Measurements from ENCODE around the gene BRD3OS. TPM values are rescaled to one million over a fixed set of nuclear protein-coding genes. Genes with fewer than 3 reads are reported as not detected.

Gene BRD3OS
- total and polyA plus RNA-seq, 2 of the 4 experiments (the other 2 are of a cell fraction) = 15.8 to 20.7 TPM

DNA sequence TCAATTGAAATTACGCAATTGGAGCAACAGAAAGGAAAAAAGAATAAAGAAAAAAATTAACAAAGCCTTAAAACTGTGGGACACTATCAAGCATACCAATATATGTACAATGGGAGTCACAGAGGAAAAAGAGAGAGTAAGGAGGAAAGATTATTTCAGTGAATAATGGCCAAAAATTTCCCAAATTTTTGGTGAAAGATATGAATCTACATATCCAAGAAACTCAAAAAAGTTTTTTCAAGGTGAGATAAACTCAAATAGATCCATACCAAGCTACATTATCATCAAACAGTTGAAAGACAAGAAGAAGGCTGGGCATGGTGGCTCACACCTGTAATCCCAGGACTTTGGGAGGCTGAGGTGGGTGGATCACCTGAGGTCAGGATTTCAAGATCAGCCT lies 51.4 kb downstream of the BRD3OS start:
- no peak for ATAC-seq (ENCODE audit: low read depth)
- Histone ChIP-seq H2BK15ac (ENCODE audit: low read depth, low read length) (no peak overlapping the region), H3K4me1 (ENCODE audit: control insufficient read depth, insufficient read depth, low read length) (no peaks in the 10 kb centered on the region), H2AK5ac (ENCODE audit: low read depth, low read length) (no peak overlapping the region), H4K91ac (ENCODE audit: insufficient read depth, low read depth, low read length) (no peak overlapping the region), H4K20me1 (ENCODE audit: insufficient read depth, low read length) (no peaks in the 10 kb centered on the region), H2BK120ac (ENCODE audit: low read depth, low read length) (no peak overlapping the region), H3K4ac (ENCODE audit: low read depth, low read length) (no peak overlapping the region), H3K23ac (ENCODE audit: low read depth, low read length) (no peak overlapping the region), H3K4me2 (ENCODE audit: low read depth, low read length) (no peak overlapping the region), H3K27ac (ENCODE audit: insufficient read depth, low read length) (no peak overlapping the region), H3K9me3 (ENCODE audit: control insufficient read depth, insufficient read depth, low read length) (peaks cover 14% of the 10 kb centered on the region), H2BK20ac (ENCODE audit: low read depth, low read length) (no peak overlapping the region), H4K5ac (ENCODE audit: low read depth, low read length) (no peak overlapping the region), H2AFZ (replicated peaks; ENCODE audit: low read length, poor library complexity) (no peak overlapping the region), H3K9me1 (ENCODE audit: insufficient read depth, low read length) (no peaks in the 10 kb centered on the region), H3K79me1 (ENCODE audit: low read depth in 1 of 2, low read length in 2 of 2) (no peaks in the 10 kb centered on the region), H3K4me3 (ENCODE audit: insufficient read depth, low read depth, low read length) (no peak overlapping the region), H3K9ac (ENCODE audit: low read depth, low read length) (no peak overlapping the region), H3K36me3 (ENCODE audit: control insufficient read depth, insufficient read depth, low read length) (no peaks in the 10 kb centered on the region), H3K14ac (replicated peaks; ENCODE audit: low read depth, low read length) (no peak overlapping the region), H2AK9ac (replicated peaks; ENCODE audit: low read depth, low read length, poor library complexity) (no peak overlapping the region), H3K18ac (ENCODE audit: low read depth, low read length) (no peak overlapping the region), H3K56ac (ENCODE audit: extremely low read depth, insufficient read depth, low read length) (no peak overlapping the region), H3K27me3 (ENCODE audit: control insufficient read depth, insufficient read depth, low read length) (peaks cover 15% of the 10 kb centered on the region), H2BK5ac (ENCODE audit: low read depth, low read length, poor library complexity, severe bottlenecking) (no peak overlapping the region), H4K8ac (ENCODE audit: low read depth in 2 of 2, low read length in 2 of 2) (no peak overlapping the region)
- intact Hi-C loops (cut with micrococcal nuclease) = no loop called here
- no TSS peak for BruUV-seq (replicated peaks)
- in situ Hi-C loops (cut with MboI; ENCODE audit: low sequenced_read_pairs) = no loop called here
- dilution Hi-C loops (cut with HindIII; ENCODE audit: low sequenced_read_pairs, unreplicated experiment) = no loop called here
- no peak for DNase-seq
- TF ChIP-seq, protein P1, sequence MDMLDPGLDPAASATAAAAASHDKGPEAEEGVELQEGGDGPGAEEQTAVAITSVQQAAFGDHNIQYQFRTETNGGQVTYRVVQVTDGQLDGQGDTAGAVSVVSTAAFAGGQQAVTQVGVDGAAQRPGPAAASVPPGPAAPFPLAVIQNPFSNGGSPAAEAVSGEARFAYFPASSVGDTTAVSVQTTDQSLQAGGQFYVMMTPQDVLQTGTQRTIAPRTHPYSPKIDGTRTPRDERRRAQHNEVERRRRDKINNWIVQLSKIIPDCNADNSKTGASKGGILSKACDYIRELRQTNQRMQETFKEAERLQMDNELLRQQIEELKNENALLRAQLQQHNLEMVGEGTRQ (IDR thresholded peaks at IDR 0.05; ENCODE audit: low read depth, low read length) = no peak
- TF ChIP-seq MAFK (IDR thresholded peaks at IDR 0.05; ENCODE audit: low read depth, low read length) = no peak
- no peak for TF ChIP-seq POLR2A (IDR thresholded peaks at IDR 0.05; ENCODE audit: low read depth, low read length)
- TF ChIP-seq, protein P2, sequence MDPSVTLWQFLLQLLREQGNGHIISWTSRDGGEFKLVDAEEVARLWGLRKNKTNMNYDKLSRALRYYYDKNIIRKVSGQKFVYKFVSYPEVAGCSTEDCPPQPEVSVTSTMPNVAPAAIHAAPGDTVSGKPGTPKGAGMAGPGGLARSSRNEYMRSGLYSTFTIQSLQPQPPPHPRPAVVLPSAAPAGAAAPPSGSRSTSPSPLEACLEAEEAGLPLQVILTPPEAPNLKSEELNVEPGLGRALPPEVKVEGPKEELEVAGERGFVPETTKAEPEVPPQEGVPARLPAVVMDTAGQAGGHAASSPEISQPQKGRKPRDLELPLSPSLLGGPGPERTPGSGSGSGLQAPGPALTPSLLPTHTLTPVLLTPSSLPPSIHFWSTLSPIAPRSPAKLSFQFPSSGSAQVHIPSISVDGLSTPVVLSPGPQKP (IDR thresholded peaks at IDR 0.05; ENCODE audit: borderline replicate concordance, low read depth, low read length) = no peak
- TF ChIP-seq SMC3 (IDR thresholded peaks at IDR 0.05; ENCODE audit: low read depth, low read length) = no peak
- TF ChIP-seq MAZ (IDR thresholded peaks at IDR 0.05; ENCODE audit: borderline replicate concordance, low read depth, low read length) = no peak
- TF ChIP-seq RCOR1 (IDR thresholded peaks at IDR 0.05; ENCODE audit: insufficient replicate concordance, low read length) = no peak
- TF ChIP-seq FOS (IDR thresholded peaks at IDR 0.05; ENCODE audit: low read depth, low read length) = no peak
- TF ChIP-seq CHD1 (IDR thresholded peaks at IDR 0.05; ENCODE audit: low read depth, low read length) = no peak
- TF ChIP-seq, protein P3, sequence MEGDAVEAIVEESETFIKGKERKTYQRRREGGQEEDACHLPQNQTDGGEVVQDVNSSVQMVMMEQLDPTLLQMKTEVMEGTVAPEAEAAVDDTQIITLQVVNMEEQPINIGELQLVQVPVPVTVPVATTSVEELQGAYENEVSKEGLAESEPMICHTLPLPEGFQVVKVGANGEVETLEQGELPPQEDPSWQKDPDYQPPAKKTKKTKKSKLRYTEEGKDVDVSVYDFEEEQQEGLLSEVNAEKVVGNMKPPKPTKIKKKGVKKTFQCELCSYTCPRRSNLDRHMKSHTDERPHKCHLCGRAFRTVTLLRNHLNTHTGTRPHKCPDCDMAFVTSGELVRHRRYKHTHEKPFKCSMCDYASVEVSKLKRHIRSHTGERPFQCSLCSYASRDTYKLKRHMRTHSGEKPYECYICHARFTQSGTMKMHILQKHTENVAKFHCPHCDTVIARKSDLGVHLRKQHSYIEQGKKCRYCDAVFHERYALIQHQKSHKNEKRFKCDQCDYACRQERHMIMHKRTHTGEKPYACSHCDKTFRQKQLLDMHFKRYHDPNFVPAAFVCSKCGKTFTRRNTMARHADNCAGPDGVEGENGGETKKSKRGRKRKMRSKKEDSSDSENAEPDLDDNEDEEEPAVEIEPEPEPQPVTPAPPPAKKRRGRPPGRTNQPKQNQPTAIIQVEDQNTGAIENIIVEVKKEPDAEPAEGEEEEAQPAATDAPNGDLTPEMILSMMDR (conservative IDR thresholded peaks at IDR 0.05; ENCODE audit: low read depth, low read length) = no peak
- ChIA-PET CTCF (no interaction called here), POLR2A (ENCODE audit: unreplicated experiment) (no interaction called here)
- no CpG with 5 or more reads among the region's 1 CpG for WGBS, 2 experiments (ENCODE audit: extremely low coverage in 2 of 2, insufficient read length in 1 of 2)
